Mesendoderm (in vitro differentiated cells): ENCODE results near the gene MAU2.

ENCODE experiments used
- DNase-seq: peaks from one replicate; pipeline ENCODE4 v3.0.0; 2013
- H2AK5ac ChIP-seq: 2 replicates; pipeline ENCODE4 v1.6.1; 2013; ENCODE audit warnings: low read length, inconsistent platforms
- H2BK120ac ChIP-seq: 2 replicates; pipeline ENCODE4 v1.6.1; 2013; ENCODE audit warnings: low read depth, mild to moderate bottlenecking, low read length, moderate library complexity, mixed read lengths
- H2BK15ac ChIP-seq: replicated peaks from 2 replicates; pipeline ENCODE4 v1.6.1; 2013; ENCODE audit warnings: low read depth, mild to moderate bottlenecking, moderate library complexity
- H2BK5ac ChIP-seq: 2 replicates; pipeline ENCODE4 v1.6.1; 2013; ENCODE audit warnings: low read length, inconsistent platforms
- H3K18ac ChIP-seq: 2 replicates; pipeline ENCODE4 v1.6.1; 2013; ENCODE audit warnings: mild to moderate bottlenecking, low read length, mixed read lengths
- H3K23ac ChIP-seq: one replicate; pipeline ENCODE4 v1.6.1; 2013; ENCODE audit warnings: low read length
- H3K27ac ChIP-seq: 2 replicates; pipeline ENCODE4 v1.5.1; 2013; ENCODE audit warnings: low read depth, mild to moderate bottlenecking, inconsistent platforms, low read length, moderate library complexity
- H3K27me3 ChIP-seq: 2 replicates; pipeline ENCODE4 v1.6.1; 2013; ENCODE audit warnings: low read length, control low read depth, mild to moderate bottlenecking, inconsistent platforms; ENCODE audit not compliant: insufficient read depth, poor library complexity
- H3K36me3 ChIP-seq: 2 replicates; pipeline ENCODE4 v1.6.1; 2013; ENCODE audit warnings: low read length, inconsistent platforms; ENCODE audit not compliant: control insufficient read depth, insufficient read depth
- H3K4ac ChIP-seq: one replicate; pipeline ENCODE4 v1.6.1; 2013; ENCODE audit warnings: low read depth, mild to moderate bottlenecking, low read length, moderate library complexity
- H3K4me1 ChIP-seq: 2 replicates; pipeline ENCODE4 v1.6.1; 2013; ENCODE audit warnings: low read depth, low read length, inconsistent platforms; ENCODE audit not compliant: control insufficient read depth
- H3K4me2 ChIP-seq: 2 replicates; pipeline ENCODE4 v1.6.1; 2013; ENCODE audit warnings: low read length
- H3K4me3 ChIP-seq: 2 replicates; pipeline ENCODE4 v1.5.1; 2013; ENCODE audit warnings: mild to moderate bottlenecking, low read length
- H3K56ac ChIP-seq: one replicate; pipeline ENCODE4 v1.6.1; 2013; ENCODE audit warnings: low read length
- H3K79me1 ChIP-seq: 2 replicates; pipeline ENCODE4 v1.6.1; 2013; ENCODE audit warnings: low read length, inconsistent platforms
- H3K79me2 ChIP-seq: 2 replicates; pipeline ENCODE4 v1.6.1; 2013; ENCODE audit warnings: mild to moderate bottlenecking, low read length; ENCODE audit not compliant: control insufficient read depth, insufficient read depth
- H3K9ac ChIP-seq: 2 replicates; pipeline ENCODE4 v1.6.1; 2013; ENCODE audit warnings: low read length, inconsistent platforms
- H4K5ac ChIP-seq: one replicate; pipeline ENCODE4 v1.6.1; 2013; ENCODE audit warnings: low read length
- H4K8ac ChIP-seq: one replicate; pipeline ENCODE4 v1.6.1; 2013; ENCODE audit warnings: low read depth, mild to moderate bottlenecking, control low read depth, low read length, moderate library complexity
- WGBS: extraction: QIAGEN DNeasy Blood & Tissue Kit; methylation state at CpG from one replicate; pipeline ENCODE4 v1.1.7; 2013; ENCODE audit warnings: low lambda C conversion rate, missing lambda C conversion rate; ENCODE audit not compliant: insufficient coverage; ENCODE audit errors: extremely low coverage; 5-methylcytosine and 5-hydroxymethylcytosine counted together

Gene MAU2

DNA sequence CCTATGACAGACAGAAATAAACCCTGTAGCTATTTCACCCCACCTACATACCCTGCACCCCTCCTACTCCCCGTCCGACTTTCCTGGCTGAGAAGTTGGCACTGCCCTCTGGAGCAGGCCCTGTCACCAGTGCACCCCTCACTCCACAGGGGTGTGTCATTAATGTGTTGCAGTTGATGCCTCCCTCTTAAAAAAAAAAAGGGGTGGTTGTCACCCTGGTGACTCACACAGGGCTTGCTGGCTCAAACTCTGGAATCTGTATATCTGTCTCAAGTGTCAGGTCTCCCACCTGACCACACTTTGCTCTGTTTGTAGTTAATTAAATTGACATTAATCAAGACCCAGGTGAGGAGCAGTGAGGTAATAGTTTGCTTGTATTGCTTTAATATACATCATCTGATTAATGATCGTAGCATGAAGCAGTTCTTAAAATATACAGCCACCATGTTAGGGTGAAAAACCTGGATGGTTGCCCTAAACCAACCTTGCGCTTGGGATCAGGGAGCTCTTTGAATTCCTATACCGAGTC lies 82.8 kb downstream of the MAU2 start:
- no peak overlapping the region for H2BK5ac ChIP-seq
- H3K4me3 ChIP-seq = no peak overlapping the region
- no peak overlapping the region for H3K18ac ChIP-seq
- no peak overlapping the region for H2BK15ac ChIP-seq
- H3K36me3 ChIP-seq = no peaks in the 10 kb centered on the region
- no peak overlapping the region for H4K5ac ChIP-seq
- H2BK120ac ChIP-seq = no peak overlapping the region
- no peak overlapping the region for H3K23ac ChIP-seq
- no peak overlapping the region for H2AK5ac ChIP-seq
- H3K4ac ChIP-seq = no peak overlapping the region
- no peaks in the 10 kb centered on the region for H3K27me3 ChIP-seq
- WGBS = no CpG with 5 or more reads among the region's 5 CpGs
- H3K4me1 ChIP-seq = peaks cover 5% of the 10 kb centered on the region
- no peak overlapping the region for H4K8ac ChIP-seq
- peaks cover 16% of the 10 kb centered on the region for H3K79me1 ChIP-seq
- peak overlapping the region; percentile 16 for H3K9ac ChIP-seq
- H3K79me2 ChIP-seq = peaks cover 31% of the 10 kb centered on the region
- no peak overlapping the region for H3K27ac ChIP-seq
- no peak for DNase-seq
- H3K56ac ChIP-seq = peak overlapping the region; percentile 42
- no peak overlapping the region for H3K4me2 ChIP-seq

DNA sequence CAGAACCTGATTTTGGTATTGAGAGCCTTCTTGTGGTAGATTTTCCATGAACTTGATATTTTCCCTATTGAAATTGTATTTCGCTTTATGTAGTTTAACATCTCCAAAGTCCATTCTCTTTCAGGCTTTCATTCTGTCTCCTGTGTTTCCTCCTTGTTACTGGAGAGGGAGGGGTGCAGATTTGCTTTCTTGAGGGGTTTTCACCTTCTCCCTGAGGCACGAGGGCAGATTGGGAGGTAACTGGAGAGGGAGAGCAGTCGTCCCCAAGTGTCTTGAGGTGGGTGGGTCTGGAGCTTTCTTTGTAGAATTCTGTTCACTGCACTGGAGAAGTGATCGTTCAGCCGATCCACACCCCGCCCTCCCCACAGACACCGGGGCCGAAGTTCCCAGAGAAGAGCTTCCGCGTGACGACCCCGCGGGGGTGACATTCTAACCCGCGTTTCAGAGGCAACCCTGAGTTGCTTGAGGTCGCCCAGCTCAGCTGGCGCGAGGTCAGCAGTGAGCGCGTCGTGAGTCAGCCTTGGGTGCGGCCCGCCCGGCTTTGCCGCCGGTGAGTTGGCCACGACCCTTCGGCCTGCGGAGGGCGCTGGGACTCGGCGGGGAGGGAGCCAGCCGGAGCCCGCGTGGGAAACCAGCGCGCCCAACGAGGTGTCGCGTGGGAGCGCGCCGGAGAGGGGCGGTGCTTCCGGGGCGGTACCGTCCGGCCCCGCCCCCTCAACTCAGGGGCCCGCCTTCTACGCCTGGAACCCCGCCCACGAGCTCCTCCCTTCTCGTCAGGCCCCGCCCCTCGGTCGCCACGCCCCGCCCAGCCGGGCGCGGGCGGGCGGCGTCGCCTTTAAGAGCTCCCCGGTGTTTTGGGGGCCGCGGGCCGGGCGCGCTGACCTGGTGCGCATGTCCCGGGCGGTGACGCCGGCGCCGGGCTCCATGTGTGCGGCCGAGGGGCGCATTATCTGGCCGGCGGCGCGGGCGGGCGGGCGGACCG lies 84.5 kb downstream of the MAU2 start, which contains the start of gene GATAD2A:
GATAD2A (plus strand) TSS at position 797 of the 982 bp plus-strand sequence. CDS start 59,671 bp downstream, outside the sequence.
- Histone ChIP-seq H2BK120ac (peak within 1 kb of the TSS; percentile 55), H3K27me3 (no peaks in the 10 kb centered on the region), H4K8ac (no peak within 1 kb of the TSS), H3K9ac (peak within 1 kb of the TSS; percentile 88), H3K56ac (peak within 1 kb of the TSS; percentile 89), H3K27ac (peak within 1 kb of the TSS; percentile 60), H2BK15ac (no peak within 1 kb of the TSS), H2AK5ac (no peak within 1 kb of the TSS), H3K23ac (peak within 1 kb of the TSS; percentile 89), H3K79me1 (peaks cover 18% of the 10 kb centered on the region), H3K4me2 (peak within 1 kb of the TSS; percentile 91), H3K4me3 (peak within 1 kb of the TSS; percentile 80), H3K4ac (peak within 1 kb of the TSS; percentile 99), H3K36me3 (no peaks in the 10 kb centered on the region), H3K79me2 (peaks cover 47% of the 10 kb centered on the region), H4K5ac (no peak within 1 kb of the TSS), H3K4me1 (peaks cover 15% of the 10 kb centered on the region), H2BK5ac (no peak within 1 kb of the TSS), H3K18ac (peak within 1 kb of the TSS; percentile 98)
- no CpG with 5 or more reads among the region's 90 CpGs for WGBS
- peak; percentile 93 for DNase-seq

DNA sequence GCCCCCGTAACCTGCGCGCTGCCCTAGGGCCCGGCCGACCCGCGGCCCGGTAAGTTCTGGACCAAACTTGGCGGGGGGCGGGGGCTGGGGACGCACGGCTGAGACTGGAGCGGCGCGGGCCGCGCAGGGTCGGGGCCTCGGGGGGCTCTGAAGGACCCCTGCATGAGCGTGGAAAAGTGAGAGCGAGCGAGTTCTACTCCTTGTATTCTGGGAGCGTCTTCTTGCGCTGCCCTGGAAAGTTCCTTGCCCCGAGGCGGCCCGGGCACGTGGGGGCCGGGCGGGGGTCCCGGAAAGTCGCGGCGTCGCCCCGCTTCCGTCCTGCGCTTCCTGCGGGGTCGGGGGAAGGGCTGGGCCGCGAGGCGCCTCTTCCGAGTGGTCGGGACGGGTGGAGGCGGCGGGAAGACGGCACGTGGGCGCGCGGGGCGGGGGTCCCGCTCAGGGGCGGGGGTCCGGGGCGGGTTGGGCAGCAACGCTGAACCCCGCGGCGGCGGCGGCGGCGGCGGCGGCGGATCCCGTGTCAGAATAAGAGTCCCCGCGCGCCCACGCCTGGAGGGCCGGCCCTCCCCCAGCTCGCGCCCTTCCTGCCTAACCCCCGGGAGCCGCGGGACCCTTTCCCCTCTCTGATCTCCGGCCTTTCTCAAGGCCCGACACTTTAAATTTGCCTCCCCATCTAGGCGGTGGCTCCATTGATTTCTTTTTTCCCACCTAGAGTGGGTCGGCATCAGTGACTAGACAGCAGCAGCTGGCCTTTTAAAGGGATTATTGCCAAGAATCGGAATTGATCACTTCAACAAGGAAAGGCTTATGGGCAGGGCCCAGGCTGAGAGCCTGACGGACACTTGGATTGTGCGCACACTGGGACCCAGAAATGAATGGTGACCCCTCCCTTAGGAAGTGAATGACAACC lies 85.6 kb downstream of the MAU2 start:
- peak overlapping the region; percentile 80 for H3K4me3 ChIP-seq
- no CpG with 5 or more reads among the region's 87 CpGs for WGBS
- no peaks in the 10 kb centered on the region for H3K27me3 ChIP-seq
- H3K4me2 ChIP-seq = peak overlapping the region; percentile 80
- H3K4me1 ChIP-seq = peaks cover 19% of the 10 kb centered on the region
- DNase-seq = peak; percentile 55
- H3K79me2 ChIP-seq = peaks cover 57% of the 10 kb centered on the region
- peak overlapping the region; percentile 89 for H3K23ac ChIP-seq
- no peak overlapping the region for H2AK5ac ChIP-seq
- no peak overlapping the region for H4K5ac ChIP-seq
- peak overlapping the region; percentile 88 for H3K9ac ChIP-seq
- peak overlapping the region; percentile 98 for H3K18ac ChIP-seq
- H2BK15ac ChIP-seq = no peak overlapping the region
- H3K56ac ChIP-seq = peak overlapping the region; percentile 88
- H2BK120ac ChIP-seq = peak overlapping the region; percentile 55
- peak overlapping the region; percentile 99 for H3K4ac ChIP-seq
- peak overlapping the region; percentile 60 for H3K27ac ChIP-seq
- H4K8ac ChIP-seq = no peak overlapping the region
- peaks cover 19% of the 10 kb centered on the region for H3K79me1 ChIP-seq
- no peak overlapping the region for H2BK5ac ChIP-seq
- H3K36me3 ChIP-seq = no peaks in the 10 kb centered on the region

DNA sequence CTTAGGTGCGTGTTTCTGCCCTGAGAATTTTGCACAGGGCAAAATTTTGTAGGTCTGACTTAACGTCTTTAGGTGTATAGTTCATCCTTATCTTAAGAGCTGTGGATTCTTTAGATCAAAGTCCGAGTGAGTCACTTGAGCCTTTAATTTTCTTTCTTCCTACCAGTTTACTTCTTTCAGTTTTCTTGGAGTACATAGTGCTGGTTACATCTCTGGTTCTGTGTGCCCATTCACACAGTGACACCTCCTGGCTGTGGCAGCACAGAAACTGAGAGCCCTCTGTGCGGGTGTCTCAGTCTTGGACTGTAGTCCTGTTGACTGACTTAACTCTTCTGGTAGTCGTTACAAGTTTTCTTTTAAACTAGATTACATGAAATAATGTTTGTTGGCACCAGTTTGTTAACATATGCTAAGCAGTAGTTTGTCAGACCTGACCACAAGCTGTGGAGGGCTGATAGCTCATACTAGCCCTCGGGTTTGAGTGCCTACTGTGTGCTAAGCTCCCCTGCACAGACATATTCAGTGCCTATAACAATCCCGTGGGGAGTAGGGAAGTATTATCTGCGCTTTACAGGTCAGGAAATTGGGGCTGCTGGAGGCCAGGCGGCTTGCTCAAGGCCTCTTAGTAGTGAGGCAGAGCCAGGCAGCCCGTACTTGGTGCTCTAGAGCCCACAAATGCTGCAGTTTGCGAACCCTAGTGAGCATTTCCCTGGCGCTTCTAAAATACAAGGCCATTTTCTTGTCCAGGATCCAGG lies 86.4 kb downstream of the MAU2 start:
- H3K23ac ChIP-seq = no peak overlapping the region
- peak overlapping the region; percentile 80 for H3K4me2 ChIP-seq
- no peak overlapping the region for H2AK5ac ChIP-seq
- H3K56ac ChIP-seq = peak overlapping the region; percentile 79
- no peak overlapping the region for H2BK5ac ChIP-seq
- no peak overlapping the region for H4K5ac ChIP-seq
- no peak overlapping the region for H3K18ac ChIP-seq
- no peaks in the 10 kb centered on the region for H3K36me3 ChIP-seq
- H3K27me3 ChIP-seq = no peaks in the 10 kb centered on the region
- H3K9ac ChIP-seq = peak overlapping the region; percentile 68
- H2BK15ac ChIP-seq = no peak overlapping the region
- peaks cover 64% of the 10 kb centered on the region for H3K79me2 ChIP-seq
- H3K79me1 ChIP-seq = peaks cover 19% of the 10 kb centered on the region
- H3K4me1 ChIP-seq = peaks cover 19% of the 10 kb centered on the region
- H3K27ac ChIP-seq = no peak overlapping the region
- H3K4me3 ChIP-seq = peak overlapping the region; percentile 54
- H3K4ac ChIP-seq = no peak overlapping the region
- no peak overlapping the region for H4K8ac ChIP-seq
- no peak overlapping the region for H2BK120ac ChIP-seq
- WGBS = no CpG with 5 or more reads among the region's 12 CpGs
- no peak for DNase-seq

DNA sequence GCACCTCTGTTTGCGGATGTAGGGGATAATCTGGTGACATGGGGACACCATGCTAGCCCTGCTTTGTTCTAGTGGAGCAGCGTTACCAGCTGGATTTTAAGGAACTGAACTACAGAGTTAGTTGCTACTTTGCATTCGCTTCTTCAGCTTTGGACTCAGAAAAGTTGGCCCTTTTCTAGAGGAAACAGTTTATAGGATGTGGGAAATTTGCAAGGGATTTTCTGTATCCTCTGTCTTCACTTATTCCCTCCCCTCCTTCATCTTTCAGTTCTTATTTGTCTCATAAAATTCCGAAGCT lies 87.0 kb downstream of the MAU2 start:
- Histone ChIP-seq H2BK120ac (no peak overlapping the region), H3K4ac (no peak overlapping the region), H3K4me1 (peaks cover 19% of the 10 kb centered on the region), H3K56ac (peak overlapping the region; percentile 79), H3K27ac (no peak overlapping the region), H3K4me2 (peak overlapping the region; percentile 80), H4K8ac (no peak overlapping the region), H4K5ac (no peak overlapping the region), H3K9ac (peak overlapping the region; percentile 68), H2BK15ac (no peak overlapping the region), H3K4me3 (no peak overlapping the region), H2AK5ac (no peak overlapping the region), H3K79me1 (peaks cover 19% of the 10 kb centered on the region), H3K27me3 (no peaks in the 10 kb centered on the region), H2BK5ac (no peak overlapping the region), H3K23ac (no peak overlapping the region), H3K36me3 (no peaks in the 10 kb centered on the region), H3K18ac (no peak overlapping the region), H3K79me2 (peaks cover 68% of the 10 kb centered on the region)
- WGBS = no CpG with 5 or more reads among the region's 4 CpGs
- DNase-seq = no peak
